HG02852 (cell line): ENCODE data around the gene RAPGEF1.
"Not testable (repeated sequence)": the region's sequence is repeated elsewhere in the genome, so short reads cannot be mapped to it uniquely, and the experiment has no call there.

Experiments used
- ATAC-seq: cut with Tn5 transposase; IDR thresholded peaks from one replicate; pipeline ENCODE4 v1.9.1; 2021; ENCODE audit warnings: mild to moderate bottlenecking, moderate library complexity; ENCODE audit not compliant: unreplicated experiment

Gene RAPGEF1

GRCh38 chr9:131690941-131691573 lies 48.8 kb downstream of the RAPGEF1 start:
- ATAC-seq = no peak

- ATAC-seq = no peak
These were observed 49.4 kb downstream of the RAPGEF1 start for GRCh38 chr9:131690462-131690861.

- no peak for ATAC-seq
These were observed 51.5 kb downstream of the RAPGEF1 start for GRCh38 chr9:131688377-131688776.

DNA sequence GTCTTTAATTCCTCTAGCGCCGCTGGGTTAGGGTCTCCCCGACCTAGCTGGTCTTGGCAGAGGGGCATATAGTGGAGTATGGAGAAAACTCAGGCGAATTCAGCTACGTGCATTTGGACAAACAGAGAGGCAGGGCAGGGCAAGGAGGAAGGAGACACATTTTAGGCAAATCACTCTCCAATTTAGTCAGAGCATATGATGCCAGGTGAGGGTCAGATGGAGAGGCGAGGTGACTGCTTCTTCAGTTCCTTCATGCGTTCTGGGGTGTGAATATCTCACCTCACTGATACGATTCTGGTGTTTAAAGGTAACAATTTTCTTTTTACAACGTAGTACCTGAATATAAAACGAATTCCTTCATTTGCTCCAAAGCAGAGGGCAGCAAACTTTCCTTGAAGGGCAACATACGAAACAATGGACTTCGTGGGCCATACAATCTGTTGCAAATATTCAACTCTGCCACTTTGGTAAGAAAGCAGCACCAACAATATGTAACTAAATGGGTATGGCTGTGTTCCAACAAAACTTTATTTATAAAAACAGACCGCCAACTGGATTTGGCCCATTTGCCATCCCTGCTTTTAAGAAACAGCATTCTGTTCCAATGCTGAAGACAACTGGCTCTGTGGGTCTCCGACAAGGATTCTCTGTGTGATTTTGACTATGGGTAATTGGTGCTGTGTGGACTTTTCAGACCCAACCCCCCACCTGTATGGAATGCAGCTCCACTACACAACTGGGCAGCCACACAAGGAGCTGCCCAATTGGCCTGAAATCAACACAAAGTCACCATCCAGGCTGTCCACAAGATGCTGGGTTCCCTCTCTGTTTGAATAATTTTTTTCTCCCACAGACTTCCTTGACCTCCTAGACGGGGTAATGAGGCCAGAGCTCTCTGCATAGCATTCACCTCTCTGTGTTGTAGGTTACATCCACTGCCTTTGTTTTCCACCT lies 53.8 kb downstream of the RAPGEF1 start:
- ATAC-seq = peak; percentile 48

DNA sequence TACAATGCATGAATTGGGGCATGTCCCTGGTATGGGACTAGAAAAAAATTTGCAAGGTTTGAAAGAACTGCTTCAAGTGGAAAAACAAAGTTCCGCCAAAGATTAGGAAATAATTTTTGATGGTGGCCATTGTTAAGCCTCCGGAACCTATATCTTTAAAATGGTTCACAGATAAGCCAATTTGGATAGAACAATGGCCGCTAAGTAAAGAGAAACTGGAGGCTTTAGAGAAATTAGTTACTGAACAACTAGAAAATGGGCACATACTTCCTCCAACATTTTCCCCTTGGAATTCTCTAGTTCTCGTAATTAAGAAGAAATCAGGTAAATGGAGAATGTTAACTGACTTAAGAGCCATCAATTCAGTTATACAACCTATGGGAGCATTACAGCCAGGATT lies 56.8 kb downstream of the RAPGEF1 start:
- not testable (repeated sequence) for ATAC-seq

DNA sequence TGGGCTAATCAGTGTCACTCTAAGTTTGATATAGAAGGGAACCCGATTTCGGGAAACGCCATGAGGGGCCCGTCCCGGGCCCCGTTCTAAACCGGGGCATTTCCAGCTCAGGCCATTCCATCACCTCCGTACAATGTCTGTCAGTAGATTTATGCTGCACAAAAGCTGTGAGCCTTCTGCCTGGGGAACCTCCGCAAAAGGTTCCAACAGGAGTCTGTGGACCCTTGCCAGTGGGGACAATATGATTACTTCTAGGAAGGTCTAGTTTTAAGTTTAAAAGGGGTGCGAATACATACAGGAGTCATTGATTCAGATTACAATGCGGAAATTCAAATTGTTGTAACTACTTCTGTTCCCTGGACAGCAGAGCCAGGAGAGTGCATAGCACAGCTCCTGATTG lies 57.6 kb downstream of the RAPGEF1 start:
- ATAC-seq = no peak

- not testable (repeated sequence) for ATAC-seq
These were observed 58.0 kb downstream of the RAPGEF1 start for GRCh38 chr9:131681826-131682225.

GRCh38 chr9:131681108-131681507 lies 58.8 kb downstream of the RAPGEF1 start:
- ATAC-seq = not testable (repeated sequence)

- no peak for ATAC-seq
These were observed 60.4 kb downstream of the RAPGEF1 start for GRCh38 chr9:131679261-131680020.

- ATAC-seq = peak; percentile 75
These were observed 61.3 kb downstream of the RAPGEF1 start for GRCh38 chr9:131678499-131679111.

GRCh38 chr9:131677444-131678180 lies 62.3 kb downstream of the RAPGEF1 start:
- ATAC-seq = no peak

DNA sequence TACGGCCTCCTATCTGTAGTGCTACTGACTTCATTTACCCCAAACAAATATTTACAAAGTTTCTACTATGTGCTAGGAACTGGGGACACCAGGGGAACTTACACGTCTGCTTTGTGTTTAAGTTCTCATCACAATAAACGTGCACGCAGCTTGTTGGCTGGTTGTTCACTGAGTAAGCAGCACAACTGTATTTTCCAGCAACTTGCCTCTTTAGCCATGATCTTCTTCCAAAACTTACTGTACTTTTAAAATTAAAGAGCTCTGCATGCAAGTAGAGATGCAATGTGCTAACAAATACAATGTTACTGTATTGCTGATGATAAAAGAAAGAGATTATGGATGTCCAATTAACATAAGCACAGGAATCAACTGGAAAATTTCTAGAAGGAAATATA lies 62.8 kb downstream of the RAPGEF1 start:
- ATAC-seq = no peak

DNA sequence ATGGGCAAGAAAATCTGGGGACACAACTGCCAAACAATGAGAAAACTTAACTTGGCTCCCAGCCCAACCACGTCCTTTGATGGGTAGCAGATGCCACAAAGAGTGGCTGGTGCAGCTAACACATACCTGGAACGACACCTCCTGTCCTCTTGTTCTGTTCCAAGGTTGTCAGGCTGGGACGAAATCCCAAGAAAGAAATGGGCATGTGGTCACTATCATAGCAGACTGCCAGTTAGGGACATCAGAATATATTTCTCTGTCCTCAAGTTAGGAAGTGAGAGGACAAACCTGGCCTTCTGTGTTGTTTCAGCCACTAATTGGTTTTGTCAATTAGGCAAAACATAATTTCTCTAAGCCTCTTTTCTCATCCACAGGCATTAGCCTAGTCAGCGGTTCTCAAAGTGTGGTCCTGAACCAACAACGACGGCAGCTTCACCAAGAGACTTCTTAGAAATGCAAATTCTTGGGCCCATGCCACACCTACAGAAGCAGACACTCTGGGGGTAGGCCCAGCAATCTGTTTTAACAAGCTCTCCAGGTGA lies 63.4 kb downstream of the RAPGEF1 start:
- no peak for ATAC-seq

- no peak for ATAC-seq
These were observed 64.3 kb downstream of the RAPGEF1 start for GRCh38 chr9:131675437-131676022.

DNA sequence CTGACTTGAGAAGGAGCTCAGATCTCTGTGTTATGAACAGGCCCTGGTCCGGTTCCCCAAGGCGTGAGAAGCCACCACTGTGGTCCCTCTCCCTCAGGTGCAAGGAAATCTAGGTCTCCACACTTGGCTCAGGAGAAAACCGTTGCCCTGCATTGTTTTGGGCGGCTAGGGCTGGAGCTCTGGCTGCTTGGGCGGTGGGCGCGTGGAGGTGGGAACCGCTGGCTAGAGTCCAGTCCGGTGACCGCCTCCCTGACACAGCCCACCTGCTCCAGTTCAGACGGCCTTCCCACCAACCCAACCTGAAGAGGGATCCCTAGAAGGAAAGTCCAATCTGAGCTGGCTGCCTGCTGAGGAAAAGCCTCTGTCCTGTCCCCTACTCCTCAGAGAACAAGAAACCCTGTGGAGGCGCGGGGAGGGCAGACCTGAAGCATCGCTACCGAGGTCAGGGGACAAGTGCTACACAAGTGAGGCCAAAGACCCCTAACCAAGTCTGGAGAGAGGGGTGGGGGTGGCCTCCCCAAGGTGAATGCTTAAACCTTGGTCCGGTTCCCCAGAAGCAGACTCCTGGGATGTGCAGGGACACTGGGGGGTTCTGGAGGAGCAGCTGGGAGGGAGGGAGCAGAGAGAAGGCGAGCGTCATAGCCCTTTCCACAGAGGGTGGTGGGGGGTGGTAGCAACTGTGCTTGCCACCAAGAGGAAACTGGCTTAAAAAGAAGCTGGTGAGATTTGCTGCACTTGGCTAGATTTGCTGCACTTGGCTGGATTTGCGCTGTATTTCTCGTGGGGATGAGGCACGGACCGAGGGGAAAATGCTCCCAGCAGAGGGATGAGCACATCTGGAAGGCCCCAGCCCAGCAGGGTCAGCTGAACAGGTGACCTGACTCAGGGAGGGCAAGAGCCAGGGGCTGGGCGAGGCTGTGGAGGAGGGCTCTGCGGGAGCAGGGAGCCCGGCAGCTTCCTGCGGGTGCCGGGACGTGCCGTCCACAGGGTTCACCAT lies 65.2 kb downstream of the RAPGEF1 start:
- no peak for ATAC-seq

- ATAC-seq = no peak
These were observed 66.3 kb downstream of the RAPGEF1 start for GRCh38 chr9:131673531-131673930.

- ATAC-seq = no peak
These were observed 66.8 kb downstream of the RAPGEF1 start for GRCh38 chr9:131673068-131673467.

DNA sequence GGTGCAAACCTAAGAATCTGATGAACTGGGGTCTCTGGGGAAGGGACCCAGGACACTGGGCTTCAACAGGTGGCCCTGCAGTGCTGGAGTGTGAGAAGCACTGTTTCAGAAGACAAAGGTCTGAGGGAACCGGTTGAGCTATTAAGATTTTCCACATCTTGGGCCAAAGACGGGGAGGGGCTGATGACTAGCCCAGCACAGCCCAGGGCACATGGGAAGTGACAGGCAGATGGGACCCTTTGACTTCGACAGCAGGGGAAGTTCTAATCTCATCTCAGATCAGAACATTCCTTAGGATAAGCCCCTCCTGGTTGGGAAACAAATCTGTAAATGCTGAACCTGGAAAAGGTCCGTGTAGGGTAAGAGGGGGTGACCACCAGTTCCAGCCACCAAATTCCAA lies 67.4 kb downstream of the RAPGEF1 start:
- ATAC-seq = no peak
